HG03457 (cell line): Measurements from ENCODE around the gene CABYR.
A peak's percentile ranks its signal among the peaks of the same experiment; 100 is the strongest.

Experiments used
- ATAC-seq: cut with Tn5 transposase; IDR thresholded peaks from one replicate; pipeline ENCODE4 v1.9.1; 2021; ENCODE audit warnings: moderate number of reproducible peaks; ENCODE audit not compliant: unreplicated experiment

The CABYR gene

DNA sequence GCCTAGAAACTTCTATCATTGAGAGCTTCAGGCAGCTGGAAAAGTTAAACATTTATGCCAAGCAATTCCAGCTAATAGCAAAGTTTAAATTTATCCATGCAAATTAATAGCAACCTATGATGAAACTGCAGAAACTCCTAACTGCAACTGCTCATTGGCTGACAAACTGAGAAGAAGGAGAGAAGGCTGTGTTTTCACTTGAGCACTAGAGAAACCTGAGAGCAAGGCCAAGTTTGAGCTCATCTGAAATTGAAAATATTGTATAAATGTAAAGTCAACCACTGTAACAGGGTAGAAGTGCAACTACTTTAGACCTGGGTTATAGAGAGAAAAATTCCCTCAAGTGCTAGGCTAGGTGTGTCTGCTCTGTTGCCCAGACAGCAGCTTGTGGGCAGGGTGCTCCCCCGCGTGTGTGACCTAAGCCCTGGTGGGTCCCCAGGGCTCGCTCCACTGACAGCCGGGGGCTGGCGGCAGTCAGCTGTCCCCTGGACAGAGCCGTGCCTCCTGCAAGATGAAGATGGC, 50.2 kb downstream of the CABYR start:
- peak; percentile 66 for ATAC-seq

- no peak for ATAC-seq
Observed at GRCh38 chr18:24189664-24190346, 50.9 kb downstream of the CABYR start.

DNA sequence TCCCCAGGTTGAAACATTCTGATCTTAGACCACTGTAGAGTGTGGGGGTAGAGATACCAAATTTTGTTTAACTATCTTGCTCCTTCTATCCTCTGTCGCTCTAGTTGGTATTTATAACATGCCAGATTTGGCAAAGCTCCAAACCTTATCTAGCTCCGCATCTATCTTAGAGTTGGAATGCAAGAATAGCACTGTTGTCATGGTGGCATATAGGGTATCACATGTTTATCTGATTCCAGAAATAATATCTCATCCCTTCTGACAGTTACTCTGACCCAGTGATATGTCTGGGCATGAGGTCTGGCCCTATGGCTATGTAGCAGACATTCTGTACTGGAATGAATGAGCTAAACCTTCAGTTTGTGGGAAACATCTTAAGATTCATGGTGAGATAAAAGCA, 51.7 kb downstream of the CABYR start:
- no peak for ATAC-seq

GRCh38 chr18:24195296-24196053, 56.6 kb downstream of the CABYR start:
- ATAC-seq: no peak

- no peak for ATAC-seq
Observed at GRCh38 chr18:24196764-24197163, 57.9 kb downstream of the CABYR start.

DNA sequence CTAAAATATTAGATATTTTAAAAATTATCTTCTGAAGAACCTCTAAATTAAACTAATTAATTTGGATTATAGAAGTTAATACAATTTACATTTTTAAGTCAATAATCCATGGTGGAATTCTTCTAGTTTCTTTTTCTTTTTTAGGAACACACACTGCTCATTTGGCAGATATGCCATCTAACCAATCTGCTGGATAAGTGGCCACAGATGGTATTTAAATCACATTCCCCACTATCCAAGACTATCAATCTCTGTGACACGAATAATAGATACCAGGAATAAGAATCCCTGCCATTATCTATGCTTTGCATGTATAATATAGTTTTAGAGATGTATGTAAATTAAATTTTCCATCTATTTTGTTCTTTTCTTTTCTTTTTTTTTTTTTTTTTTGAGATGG, 58.5 kb downstream of the CABYR start:
- no peak for ATAC-seq

DNA sequence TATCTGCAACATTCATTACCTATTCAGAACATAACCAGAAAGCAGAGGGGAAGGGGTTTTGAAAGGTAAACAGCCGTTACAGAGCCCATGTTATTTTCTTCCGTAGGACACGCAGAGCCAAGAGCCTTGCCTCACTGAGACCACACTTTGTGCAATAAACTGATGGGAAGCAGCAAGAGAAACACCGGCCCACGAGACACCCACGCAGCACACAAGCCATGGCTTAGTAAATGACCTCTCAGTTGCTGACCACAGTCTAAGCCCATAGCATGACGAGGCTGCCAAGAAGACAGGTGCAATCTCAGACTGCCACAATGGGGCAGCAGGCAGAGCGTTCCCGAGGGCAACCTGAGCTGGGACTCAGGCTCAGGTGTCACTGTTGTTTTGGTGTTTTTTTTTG, 59.6 kb downstream of the CABYR start:
- no peak for ATAC-seq

- ATAC-seq: no peak
Observed at GRCh38 chr18:24199372-24199962, 60.6 kb downstream of the CABYR start.

GRCh38 chr18:24200494-24201290, 61.8 kb downstream of the CABYR start:
- no peak for ATAC-seq

DNA sequence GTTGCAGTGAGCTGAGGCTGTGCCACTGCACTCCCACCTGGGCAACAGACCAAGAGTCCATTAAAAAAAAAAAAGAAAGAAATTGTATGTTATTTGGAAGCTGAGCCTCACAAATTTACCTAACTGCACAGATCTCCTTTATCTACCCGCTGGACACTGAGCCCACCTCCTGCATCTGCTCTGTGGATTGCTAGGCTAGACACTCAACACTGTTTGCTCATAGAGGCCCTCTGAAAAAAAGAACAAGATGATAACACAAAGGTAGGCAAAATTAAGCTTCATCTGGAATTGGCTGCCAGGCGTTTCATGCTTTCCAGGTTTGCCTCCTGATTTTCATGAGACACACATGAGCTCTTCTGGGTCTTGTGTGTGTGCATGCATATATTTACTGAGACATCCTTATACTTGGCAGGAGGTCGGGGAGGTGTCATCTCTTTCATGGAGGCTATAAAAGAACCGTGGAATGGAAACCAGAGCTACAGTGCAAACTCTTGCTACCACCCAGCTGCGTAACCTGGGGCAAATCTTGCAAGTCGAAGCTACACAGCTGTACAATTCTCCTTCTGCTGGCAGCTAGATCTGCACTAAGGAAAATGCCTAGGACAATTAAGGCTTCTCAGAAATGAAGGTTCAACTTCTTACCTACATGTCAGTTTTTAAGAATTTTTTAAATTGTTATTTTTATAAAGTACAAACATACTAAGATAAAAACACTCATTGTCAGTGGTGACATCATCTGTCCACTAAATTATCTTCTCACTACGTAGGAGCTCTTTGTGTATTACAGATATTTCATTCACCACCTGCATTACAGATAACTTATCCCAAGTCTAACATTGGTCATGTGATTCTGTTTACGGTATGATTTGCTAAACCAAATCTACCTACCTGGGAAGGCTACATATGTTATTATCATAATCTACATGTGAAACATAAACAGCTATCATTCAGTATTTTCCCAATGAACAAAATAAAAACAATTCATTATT, 63.1 kb downstream of the CABYR start:
- no peak for ATAC-seq

DNA sequence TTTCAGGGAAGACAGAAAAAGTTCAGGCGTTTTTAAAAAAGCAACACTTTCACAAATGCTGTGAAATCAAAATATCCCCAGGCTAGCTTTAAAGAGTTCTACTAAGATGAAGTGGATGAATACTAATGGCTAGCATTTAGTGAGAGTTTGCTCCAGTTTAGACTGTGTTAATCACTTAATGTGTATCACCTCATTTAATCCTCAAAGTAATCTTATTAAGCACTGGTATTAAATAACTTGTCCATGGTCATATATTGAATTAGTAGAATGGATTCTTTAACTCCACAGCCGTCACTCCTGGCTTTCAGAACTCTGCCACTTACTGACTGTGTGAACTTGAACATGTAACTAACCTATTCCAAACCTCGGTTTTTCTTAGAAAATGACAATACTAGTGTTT, 66.0 kb downstream of the CABYR start:
- ATAC-seq: no peak

- no peak for ATAC-seq
Observed at GRCh38 chr18:24208270-24209035, 69.6 kb downstream of the CABYR start.

DNA sequence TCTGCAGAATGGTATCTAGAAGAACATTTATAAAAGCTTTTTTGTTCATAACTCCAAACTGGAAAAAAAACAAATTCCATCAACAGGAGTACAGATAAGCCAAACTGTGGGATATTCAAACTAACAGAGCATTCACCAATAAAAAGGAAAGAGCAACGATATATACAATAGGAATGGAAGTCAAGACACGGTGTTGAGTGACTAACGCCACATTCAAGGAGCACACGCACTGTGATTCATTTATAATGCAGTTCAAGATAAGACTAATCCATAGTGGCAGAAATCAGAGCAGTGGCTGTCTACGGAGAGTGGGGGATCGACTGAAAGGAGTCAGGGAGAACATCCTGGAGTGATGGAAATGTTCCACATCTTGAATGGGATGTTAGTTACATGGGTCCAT, 70.7 kb downstream of the CABYR start:
- no peak for ATAC-seq
